Measurements from ENCODE around the gene RHCG. TPM values are rescaled to one million over a fixed set of nuclear protein-coding genes. Genes with fewer than 3 reads are reported as not detected.

RHCG gene
- total RNA-seq, 4 donors from 2014 or later: 4.8 TPM; not detected in 3

DNA sequence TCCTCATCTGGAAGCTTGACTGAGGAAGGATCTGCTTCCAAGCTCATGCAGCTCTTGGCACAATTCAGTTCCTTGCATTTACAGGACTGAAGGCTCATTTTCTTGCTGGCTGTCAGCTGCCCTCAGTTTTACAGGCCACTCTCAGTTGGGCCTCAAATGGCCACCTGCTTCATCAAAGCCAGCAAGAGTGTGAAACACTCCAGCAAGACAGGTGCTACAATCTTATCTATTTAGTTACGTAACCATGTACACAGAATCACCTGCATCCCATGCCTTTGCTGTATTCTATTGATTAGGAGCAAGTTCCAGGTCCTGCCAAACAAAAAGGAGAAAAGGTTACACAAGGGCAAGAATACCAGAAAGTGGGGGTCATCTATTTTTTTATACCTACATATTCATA, 40.8 kb downstream of the RHCG start:
- Histone ChIP-seq H3K27ac (no peak overlapping the region), H3K27me3 (peaks cover 0 to 22% of the 10 kb centered on the region in 2 donors), H3K4me3 (no peak overlapping the region), H3K36me3 (no peaks in the 10 kb centered on the region), H3K9me3 (peaks cover 0 to 11% (median 0%) of the 10 kb centered on the region in 4 donors), H3K4me1 (no peaks in the 10 kb centered on the region)
- no peak for TF ChIP-seq POLR2A (IDR thresholded peaks at IDR 0.05)
- no peak for TF ChIP-seq EP300 (IDR thresholded peaks at IDR 0.05)
- TF ChIP-seq, protein P1, sequence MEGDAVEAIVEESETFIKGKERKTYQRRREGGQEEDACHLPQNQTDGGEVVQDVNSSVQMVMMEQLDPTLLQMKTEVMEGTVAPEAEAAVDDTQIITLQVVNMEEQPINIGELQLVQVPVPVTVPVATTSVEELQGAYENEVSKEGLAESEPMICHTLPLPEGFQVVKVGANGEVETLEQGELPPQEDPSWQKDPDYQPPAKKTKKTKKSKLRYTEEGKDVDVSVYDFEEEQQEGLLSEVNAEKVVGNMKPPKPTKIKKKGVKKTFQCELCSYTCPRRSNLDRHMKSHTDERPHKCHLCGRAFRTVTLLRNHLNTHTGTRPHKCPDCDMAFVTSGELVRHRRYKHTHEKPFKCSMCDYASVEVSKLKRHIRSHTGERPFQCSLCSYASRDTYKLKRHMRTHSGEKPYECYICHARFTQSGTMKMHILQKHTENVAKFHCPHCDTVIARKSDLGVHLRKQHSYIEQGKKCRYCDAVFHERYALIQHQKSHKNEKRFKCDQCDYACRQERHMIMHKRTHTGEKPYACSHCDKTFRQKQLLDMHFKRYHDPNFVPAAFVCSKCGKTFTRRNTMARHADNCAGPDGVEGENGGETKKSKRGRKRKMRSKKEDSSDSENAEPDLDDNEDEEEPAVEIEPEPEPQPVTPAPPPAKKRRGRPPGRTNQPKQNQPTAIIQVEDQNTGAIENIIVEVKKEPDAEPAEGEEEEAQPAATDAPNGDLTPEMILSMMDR (IDR thresholded peaks at IDR 0.05): no peak
- no peak for DNase-seq (ENCODE audit: low spot score in 2 of 2)
- WGBS, 2 donors: 90 to 96% methylated on average over 1 of the region's 1 CpG

DNA sequence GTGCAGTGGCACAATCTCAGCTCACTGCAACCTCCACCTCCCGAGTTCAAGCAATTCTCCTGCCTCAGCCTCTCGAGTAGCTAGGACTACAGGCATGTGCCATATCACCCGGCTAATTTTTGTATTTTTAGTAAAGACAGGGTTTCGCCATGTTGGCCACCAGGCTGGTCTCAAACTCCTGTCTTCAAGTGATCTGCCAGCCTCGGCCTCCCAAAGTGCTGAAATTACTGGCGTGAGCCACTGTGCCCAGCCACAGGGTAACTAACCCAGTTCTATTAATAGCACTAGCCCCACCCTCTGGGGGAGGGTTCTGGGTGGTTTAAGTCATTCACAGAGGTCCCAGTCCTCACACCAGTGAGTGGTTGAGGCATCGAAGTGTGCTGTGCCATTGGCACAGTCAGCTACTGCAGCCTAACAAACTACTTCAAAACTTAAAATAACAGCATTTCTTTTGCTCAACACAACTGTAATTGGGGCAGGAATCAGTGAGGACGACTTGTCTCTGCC, 44.0 kb downstream of the RHCG start:
- Histone ChIP-seq H3K4me3 (no peak overlapping the region), H3K36me3 (no peaks in the 10 kb centered on the region), H3K9me3 (peaks cover 0 to 11% (median 0%) of the 10 kb centered on the region in 4 donors), H3K27me3 (peaks cover 0 to 50% of the 10 kb centered on the region in 2 donors), H3K27ac (no peak overlapping the region), H3K4me1 (no peaks in the 10 kb centered on the region)
- no peak for TF ChIP-seq POLR2A (IDR thresholded peaks at IDR 0.05)
- TF ChIP-seq, protein P1 (IDR thresholded peaks at IDR 0.05): no peak
- no peak for TF ChIP-seq EP300 (IDR thresholded peaks at IDR 0.05)
- WGBS, 2 donors: 73% methylated on average over 7 to 8 of the region's 8 CpGs
- no peak for DNase-seq (ENCODE audit: low spot score in 2 of 2)

DNA sequence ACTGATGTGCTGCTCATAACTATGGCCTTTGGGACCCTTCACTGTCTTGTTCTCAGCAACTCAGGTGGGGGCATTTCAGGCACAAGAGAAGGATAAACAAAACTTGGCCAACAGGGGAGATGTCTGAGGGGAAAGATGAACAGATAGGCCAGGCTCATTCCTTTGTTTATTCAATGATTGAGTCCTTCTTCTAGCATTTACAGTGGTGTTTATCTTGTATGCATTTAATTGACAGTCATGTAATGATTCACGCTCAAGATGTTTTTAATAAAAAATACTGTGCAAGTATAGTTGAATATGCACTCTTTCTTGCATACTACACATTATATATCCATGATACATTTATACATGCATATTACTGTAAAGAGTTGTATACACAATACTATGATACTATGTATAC, 44.5 kb downstream of the RHCG start:
- H3K27ac ChIP-seq: no peak overlapping the region
- TF ChIP-seq EP300 (IDR thresholded peaks at IDR 0.05): no peak
- no peak for TF ChIP-seq POLR2A (IDR thresholded peaks at IDR 0.05)
- TF ChIP-seq, protein P1 (IDR thresholded peaks at IDR 0.05): no peak
- no peak for DNase-seq (ENCODE audit: low spot score in 2 of 2)
- no peaks in the 10 kb centered on the region for H3K4me1 ChIP-seq
- H3K9me3 ChIP-seq: peaks cover 0 to 6% (median 0%) of the 10 kb centered on the region in 4 donors
- no peak overlapping the region for H3K4me3 ChIP-seq
- peaks cover 0 to 54% of the 10 kb centered on the region in 2 donors for H3K27me3 ChIP-seq
- no peaks in the 10 kb centered on the region for H3K36me3 ChIP-seq
- 86 to 95% methylated on average over 1 of the region's 1 CpG for WGBS, 2 donors

DNA sequence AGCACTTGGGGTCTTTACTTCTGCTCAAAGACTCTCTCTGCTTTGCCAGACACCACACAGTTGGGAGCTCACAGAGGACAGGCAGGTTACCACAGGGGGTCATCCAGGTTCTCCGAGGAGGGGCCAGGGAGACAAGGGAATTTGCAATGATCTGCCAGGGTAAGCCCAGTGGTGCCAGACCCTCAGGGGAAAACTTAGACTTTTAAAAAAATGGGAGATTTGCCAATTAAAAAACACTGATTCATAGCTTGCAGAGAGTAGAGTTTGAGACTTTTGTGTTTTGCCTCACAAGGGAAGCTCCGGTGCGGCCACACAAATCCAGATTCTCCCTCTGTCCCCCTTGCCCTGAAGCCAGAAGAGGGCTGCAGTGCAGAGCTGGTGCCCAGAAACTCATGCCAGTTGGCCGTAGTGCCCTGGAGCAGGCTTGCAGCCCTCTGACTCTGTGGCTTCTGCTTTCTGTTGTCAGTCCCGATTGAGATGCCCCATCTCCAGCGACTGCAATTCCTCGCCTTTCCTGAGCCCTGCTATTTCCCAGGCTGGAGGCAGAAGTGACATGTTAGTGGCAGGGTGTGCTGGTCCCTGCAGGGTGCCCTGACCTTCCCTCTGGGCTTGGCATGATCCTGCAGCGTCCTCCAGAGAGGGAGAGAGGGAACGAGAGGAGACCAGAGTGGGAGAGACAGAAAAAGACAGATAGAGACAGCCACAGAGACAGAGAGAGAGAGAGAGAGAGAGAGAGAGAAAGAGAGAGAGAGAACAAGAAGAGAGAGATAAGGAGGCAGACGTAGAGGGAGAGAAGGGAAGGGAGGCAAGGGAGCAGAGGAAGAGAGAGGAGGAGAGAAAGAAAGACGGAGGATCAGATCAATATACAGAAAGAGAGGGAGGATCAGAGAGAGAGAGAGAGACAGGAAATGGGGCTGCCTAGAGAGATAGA, 46.0 kb downstream of the RHCG start:
- Histone ChIP-seq H3K27me3 (peaks cover 0 to 67% of the 10 kb centered on the region in 2 donors), H3K36me3 (no peaks in the 10 kb centered on the region), H3K4me1 (no peaks in the 10 kb centered on the region), H3K27ac (no peak overlapping the region), H3K4me3 (no peak overlapping the region), H3K9me3 (no peaks in the 10 kb centered on the region)
- no peak for DNase-seq (ENCODE audit: low spot score in 2 of 2)
- TF ChIP-seq EP300 (IDR thresholded peaks at IDR 0.05) (no peak), POLR2A (IDR thresholded peaks at IDR 0.05) (no peak)
- TF ChIP-seq, protein P1 (IDR thresholded peaks at IDR 0.05): no peak
- WGBS, 2 donors: 21 to 23% methylated on average over 11 of the region's 11 CpGs

DNA sequence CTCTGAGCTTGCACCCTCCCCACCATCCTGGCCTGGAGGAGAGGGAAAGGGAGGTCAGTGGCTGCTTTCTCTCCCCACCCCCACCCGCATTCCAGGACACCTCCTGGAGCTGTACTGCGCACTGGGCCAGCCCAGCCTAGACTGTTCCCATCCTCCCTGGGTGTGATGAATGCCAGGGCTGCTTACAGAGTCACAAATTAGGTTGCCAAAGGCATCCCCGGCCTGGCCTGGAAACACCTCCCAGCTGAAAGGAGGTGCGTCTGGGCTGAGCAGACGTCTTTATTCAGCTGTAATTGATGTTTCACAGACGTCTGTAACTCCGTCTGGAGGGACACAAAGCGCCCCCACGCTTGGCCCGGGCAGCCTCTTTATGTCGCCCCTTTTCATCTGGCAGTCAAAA, 47.6 kb downstream of the RHCG start:
- Histone ChIP-seq H3K4me1 (no peaks in the 10 kb centered on the region), H3K27ac (no peak overlapping the region), H3K4me3 (no peak overlapping the region), H3K27me3 (peaks cover 0 to 82% of the 10 kb centered on the region in 2 donors), H3K9me3 (no peaks in the 10 kb centered on the region), H3K36me3 (no peaks in the 10 kb centered on the region)
- DNase-seq (ENCODE audit: low spot score in 2 of 2): no peak
- TF ChIP-seq, protein P1 (IDR thresholded peaks at IDR 0.05): no peak
- TF ChIP-seq EP300 (IDR thresholded peaks at IDR 0.05): no peak
- no peak for TF ChIP-seq POLR2A (IDR thresholded peaks at IDR 0.05)
- 15 to 25% methylated on average over 8 to 9 of the region's 11 CpGs for WGBS, 2 donors

Measured in tibial nerve (tissue), 4 donors.